HEK293T (cell line): ENCODE data around the gene RPL36AL.

Experiments used
- ELF4 ChIP-seq: fragments of 450-650 bp; IDR thresholded peaks from 2 replicates; pipeline ENCODE4 v1.6.1; 2017; ENCODE audit warnings: antibody characterized with exemption
- FOXA1 ChIP-seq: fragments of 450-650 bp; IDR thresholded peaks from 2 replicates; pipeline ENCODE4 v1.6.1; 2016; ENCODE audit warnings: mild to moderate bottlenecking
- SUZ12 ChIP-seq: fragments of 450-650 bp; IDR thresholded peaks from 2 replicates; pipeline ENCODE4 v1.6.1; 2016; ENCODE audit warnings: mild to moderate bottlenecking

- no peak for TF ChIP-seq ELF4
- TF ChIP-seq SUZ12, result no peak
- TF ChIP-seq FOXA1, result no peak
Observed at GRCh38 chr14:49659526-49660455, 39.4 kb upstream of the RPL36AL start.
